ENCODE data around the gene NFKBIB. TPM values are rescaled to one million over a fixed set of nuclear protein-coding genes. Genes with fewer than 3 reads are reported as not detected.

The NFKBIB gene, protein sequence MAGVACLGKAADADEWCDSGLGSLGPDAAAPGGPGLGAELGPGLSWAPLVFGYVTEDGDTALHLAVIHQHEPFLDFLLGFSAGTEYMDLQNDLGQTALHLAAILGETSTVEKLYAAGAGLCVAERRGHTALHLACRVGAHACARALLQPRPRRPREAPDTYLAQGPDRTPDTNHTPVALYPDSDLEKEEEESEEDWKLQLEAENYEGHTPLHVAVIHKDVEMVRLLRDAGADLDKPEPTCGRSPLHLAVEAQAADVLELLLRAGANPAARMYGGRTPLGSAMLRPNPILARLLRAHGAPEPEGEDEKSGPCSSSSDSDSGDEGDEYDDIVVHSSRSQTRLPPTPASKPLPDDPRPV
- 10 to 100 TPM; 25.3 to 28.4 TPM for total RNA-seq

DNA sequence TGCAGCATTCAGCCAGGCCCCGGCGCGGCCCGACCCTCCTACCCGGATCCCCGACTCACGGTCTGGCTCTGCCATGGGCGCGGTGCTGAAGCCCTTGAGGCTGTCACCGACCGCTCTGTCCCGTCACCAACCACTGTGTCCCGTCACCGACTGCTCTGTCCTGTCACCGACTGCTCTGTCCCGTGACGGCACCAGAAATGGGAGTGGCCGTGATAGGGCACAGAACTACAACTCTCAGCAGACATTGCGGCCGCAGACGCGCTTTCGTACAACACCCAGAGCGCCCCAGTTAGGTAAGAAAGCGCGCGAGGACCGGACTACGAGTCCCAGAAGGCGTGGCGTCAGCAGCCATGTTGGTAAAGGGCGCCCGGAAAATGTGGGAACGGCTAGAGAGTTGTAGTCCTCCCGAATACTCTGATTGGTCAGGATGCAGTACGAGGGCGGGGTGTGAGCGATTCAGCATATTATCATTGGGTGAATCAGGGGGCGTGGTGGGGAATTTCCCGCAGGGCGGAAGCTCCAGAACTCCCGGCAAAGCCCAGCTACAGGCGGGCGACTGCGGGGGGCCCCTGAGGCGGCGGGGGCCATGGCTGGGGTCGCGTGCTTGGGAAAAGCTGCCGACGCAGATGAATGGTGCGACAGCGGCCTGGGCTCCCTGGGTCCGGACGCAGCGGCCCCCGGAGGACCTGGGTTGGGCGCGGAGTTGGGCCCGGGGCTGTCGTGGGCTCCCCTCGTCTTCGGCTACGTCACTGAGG is at the start of gene NFKBIB, which contains the start of gene SIRT2:
NFKBIB (plus strand) TSS at position 523 of the 755 bp plus-strand sequence; CDS start at position 587, 64 bp downstream.
SIRT2 (minus strand) TSS at position 172 of the 755 bp plus-strand sequence; CDS start at position 75, 97 bp downstream.
- peak; percentile 98 for ATAC-seq (ENCODE audit: insufficient number of reproducible peaks, low FRiP score, low read depth)
- TF ChIP-seq, protein P1, sequence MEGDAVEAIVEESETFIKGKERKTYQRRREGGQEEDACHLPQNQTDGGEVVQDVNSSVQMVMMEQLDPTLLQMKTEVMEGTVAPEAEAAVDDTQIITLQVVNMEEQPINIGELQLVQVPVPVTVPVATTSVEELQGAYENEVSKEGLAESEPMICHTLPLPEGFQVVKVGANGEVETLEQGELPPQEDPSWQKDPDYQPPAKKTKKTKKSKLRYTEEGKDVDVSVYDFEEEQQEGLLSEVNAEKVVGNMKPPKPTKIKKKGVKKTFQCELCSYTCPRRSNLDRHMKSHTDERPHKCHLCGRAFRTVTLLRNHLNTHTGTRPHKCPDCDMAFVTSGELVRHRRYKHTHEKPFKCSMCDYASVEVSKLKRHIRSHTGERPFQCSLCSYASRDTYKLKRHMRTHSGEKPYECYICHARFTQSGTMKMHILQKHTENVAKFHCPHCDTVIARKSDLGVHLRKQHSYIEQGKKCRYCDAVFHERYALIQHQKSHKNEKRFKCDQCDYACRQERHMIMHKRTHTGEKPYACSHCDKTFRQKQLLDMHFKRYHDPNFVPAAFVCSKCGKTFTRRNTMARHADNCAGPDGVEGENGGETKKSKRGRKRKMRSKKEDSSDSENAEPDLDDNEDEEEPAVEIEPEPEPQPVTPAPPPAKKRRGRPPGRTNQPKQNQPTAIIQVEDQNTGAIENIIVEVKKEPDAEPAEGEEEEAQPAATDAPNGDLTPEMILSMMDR (IDR thresholded peaks at IDR 0.05): no peak
- H3K27me3 ChIP-seq (replicated peaks; ENCODE audit: insufficient read depth): no peaks in the 10 kb centered on the region
- H3K27ac ChIP-seq: peak within 1 kb of the TSS; percentile 79 to 81
- H3K36me3 ChIP-seq: peaks cover 5% of the 10 kb centered on the region
- DNase-seq (ENCODE audit: low spot score): peak; percentile 100
- H3K9me3 ChIP-seq: no peaks in the 10 kb centered on the region
- H3K4me3 ChIP-seq: peak within 1 kb of the TSS; percentile 75
- peaks cover 18 to 33% of the 10 kb centered on the region in 2 donors for H3K4me1 ChIP-seq (ENCODE audit: control insufficient read depth in 1 of 2, low read depth in 2 of 2)

DNA sequence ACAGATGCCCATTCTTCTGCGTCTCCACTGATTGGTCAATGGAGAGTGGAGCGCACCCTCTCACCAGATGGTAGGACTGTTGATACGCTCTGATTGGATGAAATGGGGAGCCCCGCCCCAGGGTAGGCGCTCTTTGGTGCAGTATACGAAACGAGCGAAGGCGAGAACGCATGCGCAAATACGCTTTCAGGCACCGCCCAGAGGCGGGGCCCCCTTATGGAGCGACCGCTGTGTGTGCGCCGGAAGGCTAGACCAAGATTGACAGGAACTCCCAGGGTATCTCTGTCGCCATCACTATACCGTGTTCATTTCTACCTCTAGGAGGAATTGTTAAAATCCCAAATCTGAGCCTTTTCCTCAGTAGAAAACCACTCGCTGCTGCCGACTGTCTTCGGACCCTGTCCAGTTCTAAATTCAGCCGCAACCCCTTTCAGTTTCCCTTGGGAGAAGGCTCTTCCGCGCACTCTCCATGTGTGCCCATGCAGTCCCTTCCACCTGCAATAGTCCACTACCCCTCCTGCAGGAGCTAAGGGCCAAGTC is 49.3 kb upstream of the NFKBIB start:
- no peaks in the 10 kb centered on the region for H3K27me3 ChIP-seq (replicated peaks; ENCODE audit: insufficient read depth)
- peak overlapping the region; percentile 100 for H3K4me3 ChIP-seq
- peak; percentile 94 for ATAC-seq (ENCODE audit: insufficient number of reproducible peaks, low FRiP score, low read depth)
- H3K9me3 ChIP-seq: no peaks in the 10 kb centered on the region
- no peak for DNase-seq (ENCODE audit: low spot score)
- peaks cover 20% of the 10 kb centered on the region for H3K36me3 ChIP-seq
- TF ChIP-seq, protein P1 (IDR thresholded peaks at IDR 0.05): peak; percentile 49
- H3K27ac ChIP-seq: peak overlapping the region; percentile 97 to 100
- peaks cover 28 to 54% of the 10 kb centered on the region in 2 donors for H3K4me1 ChIP-seq (ENCODE audit: control insufficient read depth in 1 of 2, low read depth in 2 of 2)

DNA sequence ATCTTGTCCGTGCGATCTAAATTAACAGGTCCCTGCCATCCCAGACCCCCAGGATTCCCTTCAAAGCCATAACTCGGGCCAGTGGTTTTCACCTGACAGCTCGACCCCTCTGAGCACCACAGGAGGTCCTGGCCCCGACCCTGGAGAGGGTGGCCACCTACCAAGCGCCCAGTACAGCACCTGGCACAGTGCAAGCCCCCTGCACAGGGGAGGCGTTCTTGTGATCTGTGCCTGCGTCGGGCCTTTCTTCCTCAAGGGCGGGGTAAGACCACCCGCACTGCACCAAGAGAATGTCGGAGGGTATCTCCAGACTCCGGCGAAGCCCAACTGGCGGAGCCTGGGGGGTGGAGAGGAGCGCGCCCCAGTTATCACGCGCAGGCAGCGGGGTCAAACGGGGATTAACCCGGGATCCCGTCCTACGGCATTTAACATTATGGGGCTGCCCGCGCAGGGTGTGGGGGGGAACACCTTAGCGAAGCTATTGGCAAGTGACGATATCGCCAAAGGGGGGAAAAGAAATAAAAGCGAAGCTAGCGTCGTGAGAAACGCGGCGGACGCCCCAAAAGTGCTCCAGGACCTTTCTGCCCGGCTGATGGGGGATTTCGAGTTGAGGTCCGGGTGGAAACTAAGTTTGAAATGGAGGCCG is 48.7 kb upstream of the NFKBIB start:
- H3K9me3 ChIP-seq: no peaks in the 10 kb centered on the region
- peak overlapping the region; percentile 100 for H3K4me3 ChIP-seq
- H3K27ac ChIP-seq: peak overlapping the region; percentile 97 to 100
- TF ChIP-seq, protein P1 (IDR thresholded peaks at IDR 0.05): no peak
- no peak for DNase-seq (ENCODE audit: low spot score)
- H3K36me3 ChIP-seq: peaks cover 14% of the 10 kb centered on the region
- H3K27me3 ChIP-seq (replicated peaks; ENCODE audit: insufficient read depth): no peaks in the 10 kb centered on the region
- ATAC-seq (ENCODE audit: insufficient number of reproducible peaks, low FRiP score, low read depth): no peak
- H3K4me1 ChIP-seq (ENCODE audit: control insufficient read depth in 1 of 2, low read depth in 2 of 2): peaks cover 27 to 49% of the 10 kb centered on the region in 2 donors

DNA sequence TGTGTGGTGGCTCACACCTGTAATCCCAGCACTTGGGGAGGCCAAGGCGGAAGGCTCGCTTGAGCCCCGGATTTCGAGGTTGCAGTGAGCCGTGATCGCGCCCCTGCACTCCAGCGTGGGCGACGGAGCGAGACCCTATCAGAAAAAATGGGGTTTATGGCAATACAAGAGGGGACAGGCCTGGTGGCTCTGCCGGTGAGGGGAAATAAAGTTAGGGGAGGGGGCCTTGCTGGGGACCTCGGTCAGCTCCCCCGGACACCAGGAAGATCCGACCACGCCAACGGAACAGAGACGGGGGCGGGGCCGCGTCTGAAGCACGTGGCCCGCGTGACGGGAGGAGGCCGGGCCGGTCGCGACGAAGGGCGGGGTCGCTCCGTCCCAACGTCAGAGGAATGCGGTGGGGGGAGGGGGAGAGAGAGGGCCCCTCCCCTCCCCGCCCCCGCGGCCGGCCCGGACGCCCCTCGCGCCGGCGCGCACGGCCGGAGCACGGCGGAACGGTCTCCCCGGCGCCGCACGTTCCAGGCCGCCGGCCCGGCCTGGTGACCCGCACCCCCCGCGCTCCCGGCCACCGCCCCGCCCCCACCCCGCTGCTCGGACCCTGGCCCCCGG is 48.0 kb upstream of the NFKBIB start:
- Histone ChIP-seq H3K36me3 (peaks cover 8% of the 10 kb centered on the region), H3K4me1 (ENCODE audit: control insufficient read depth in 1 of 2, low read depth in 2 of 2) (peaks cover 24 to 43% of the 10 kb centered on the region in 2 donors), H3K27me3 (replicated peaks; ENCODE audit: insufficient read depth) (no peaks in the 10 kb centered on the region), H3K9me3 (no peaks in the 10 kb centered on the region), H3K4me3 (peak overlapping the region; percentile 100), H3K27ac (peak overlapping the region; percentile 97 to 100)
- DNase-seq (ENCODE audit: low spot score): peak; percentile 70
- TF ChIP-seq, protein P1 (IDR thresholded peaks at IDR 0.05): no peak
- peak; percentile 19 for ATAC-seq (ENCODE audit: insufficient number of reproducible peaks, low FRiP score, low read depth)

Measured in thoracic aorta (tissue), 2 donors.